Loucy (cell line): Measurements from ENCODE around the gene IWS1.

Source experiments
- H2AFZ ChIP-seq: fragments of 200-600 bp; sonication (generic); 2 replicates; pipeline ENCODE4 v1.6.0; 2016; ENCODE audit warnings: antibody characterized with exemption, mild to moderate bottlenecking, low read length, moderate library complexity
- H3F3A ChIP-seq: fragments of 200-600 bp; 2 replicates; pipeline ENCODE4 v1.6.0; 2016; ENCODE audit warnings: antibody characterized with exemption, low read depth, mild to moderate bottlenecking
- H3K27me3 ChIP-seq: fragments of 200-600 bp; sonication (generic); 2 replicates; pipeline ENCODE4 v1.6.1; 2014; ENCODE audit warnings: low read length, mild to moderate bottlenecking; ENCODE audit not compliant: insufficient read depth, poor library complexity, severe bottlenecking
- H3K36me3 ChIP-seq: fragments of 200-600 bp; sonication (generic); 2 replicates; pipeline ENCODE4 v1.6.1; 2016; ENCODE audit warnings: low read length; ENCODE audit not compliant: insufficient read depth
- H3K4me1 ChIP-seq: fragments of 200-600 bp; sonication (generic); 2 replicates; pipeline ENCODE4 v1.5.1; 2014; ENCODE audit warnings: low read length, mild to moderate bottlenecking; ENCODE audit not compliant: insufficient read depth, poor library complexity, severe bottlenecking
- H3K4me2 ChIP-seq: fragments of 200-600 bp; sonication (generic); 2 replicates; pipeline ENCODE4 v1.6.0; 2014; ENCODE audit warnings: antibody characterized with exemption, low read length, low read depth, mild to moderate bottlenecking; ENCODE audit not compliant: poor library complexity, severe bottlenecking
- H3K4me3 ChIP-seq: fragments of 200-600 bp; sonication (generic); 2 replicates; pipeline ENCODE4 v1.5.1; 2014; ENCODE audit warnings: low read length, mild to moderate bottlenecking, mixed read lengths; ENCODE audit not compliant: poor library complexity, severe bottlenecking
- H3K79me2 ChIP-seq: fragments of 200-600 bp; sonication (generic); 2 replicates; pipeline ENCODE4 v1.6.1; 2014; ENCODE audit warnings: low read length; ENCODE audit not compliant: insufficient read depth
- H3K9ac ChIP-seq: fragments of 200-600 bp; sonication (generic); 2 replicates; pipeline ENCODE4 v1.6.0; 2014; ENCODE audit warnings: mild to moderate bottlenecking, low read depth, low read length, moderate library complexity; ENCODE audit not compliant: poor library complexity, severe bottlenecking
- H3K9me2 ChIP-seq: fragments of 200-600 bp; sonication (generic); replicated peaks from 2 replicates; pipeline ENCODE4 v1.6.1; 2016; ENCODE audit warnings: low read depth, low read length, mixed read lengths
- H3K9me3 ChIP-seq: fragments of 200-600 bp; sonication (generic); 2 replicates; pipeline ENCODE4 v1.6.1; 2014; ENCODE audit warnings: mild to moderate bottlenecking, antibody characterized with exemption, low read length, low read depth; ENCODE audit not compliant: insufficient read depth
- H4K20me1 ChIP-seq: fragments of 200-600 bp; sonication (generic); 2 replicates; pipeline ENCODE4 v1.6.0; 2014; ENCODE audit warnings: antibody characterized with exemption, low read length, mild to moderate bottlenecking; ENCODE audit not compliant: insufficient read depth, poor library complexity, severe bottlenecking
- EZH2phosphoT487 ChIP-seq: fragments of 200-600 bp; IDR thresholded peaks from 2 replicates; pipeline ENCODE4 v1.6.1; 2018; ENCODE audit warnings: antibody characterized with exemption, mild to moderate bottlenecking, moderate library complexity, borderline replicate concordance
- TF ChIP-seq, protein P1 (sequence below): fragments of 200-600 bp; sonication (generic); conservative IDR thresholded peaks from 2 replicates; pipeline ENCODE4 v1.5.1; 2014; ENCODE audit warnings: mild to moderate bottlenecking, antibody characterized with exemption, low read length

IWS1 gene

DNA sequence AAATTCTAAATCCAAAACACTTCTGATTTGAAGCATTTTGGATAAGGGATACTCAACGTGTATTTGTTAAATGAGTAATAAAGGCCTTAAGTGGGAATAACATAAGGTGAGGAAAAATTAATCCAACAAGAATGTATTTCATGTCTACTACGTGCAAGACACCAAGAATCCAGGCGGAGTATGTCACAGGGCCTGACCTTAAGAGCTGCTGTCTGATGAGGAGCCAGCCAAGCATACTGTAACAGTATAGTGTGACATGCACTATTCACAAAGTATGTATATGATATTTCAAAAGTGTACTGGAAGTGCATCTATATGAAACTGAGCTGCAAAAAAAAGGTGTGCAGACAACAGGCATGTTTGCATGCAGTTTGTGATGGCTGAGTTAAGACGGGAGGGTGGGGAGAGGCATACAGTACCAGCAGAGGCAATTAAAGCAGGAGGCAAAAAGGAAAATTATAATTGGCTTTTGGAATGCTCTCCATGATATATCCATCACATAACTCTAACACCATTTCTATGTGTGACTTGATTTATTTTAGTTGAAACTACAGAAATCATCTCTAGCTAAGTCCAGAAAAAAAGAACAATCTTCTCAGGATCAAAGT, 18.2 kb downstream of the IWS1 start:
- Histone ChIP-seq H3K4me1 (peaks cover 20% of the 10 kb centered on the region), H3K27me3 (no peaks in the 10 kb centered on the region), H3F3A (no peaks in the 10 kb centered on the region), H3K9me3 (no peaks in the 10 kb centered on the region), H3K79me2 (peaks cover 67% of the 10 kb centered on the region), H3K9me2 (no peaks in the 10 kb centered on the region), H3K9ac (no peak overlapping the region), H4K20me1 (peaks cover 61% of the 10 kb centered on the region), H3K4me3 (no peak overlapping the region), H3K36me3 (peaks cover 31% of the 10 kb centered on the region), H2AFZ (no peak overlapping the region), H3K4me2 (no peak overlapping the region)
- no peak for TF ChIP-seq EZH2phosphoT487
- TF ChIP-seq, protein P1, sequence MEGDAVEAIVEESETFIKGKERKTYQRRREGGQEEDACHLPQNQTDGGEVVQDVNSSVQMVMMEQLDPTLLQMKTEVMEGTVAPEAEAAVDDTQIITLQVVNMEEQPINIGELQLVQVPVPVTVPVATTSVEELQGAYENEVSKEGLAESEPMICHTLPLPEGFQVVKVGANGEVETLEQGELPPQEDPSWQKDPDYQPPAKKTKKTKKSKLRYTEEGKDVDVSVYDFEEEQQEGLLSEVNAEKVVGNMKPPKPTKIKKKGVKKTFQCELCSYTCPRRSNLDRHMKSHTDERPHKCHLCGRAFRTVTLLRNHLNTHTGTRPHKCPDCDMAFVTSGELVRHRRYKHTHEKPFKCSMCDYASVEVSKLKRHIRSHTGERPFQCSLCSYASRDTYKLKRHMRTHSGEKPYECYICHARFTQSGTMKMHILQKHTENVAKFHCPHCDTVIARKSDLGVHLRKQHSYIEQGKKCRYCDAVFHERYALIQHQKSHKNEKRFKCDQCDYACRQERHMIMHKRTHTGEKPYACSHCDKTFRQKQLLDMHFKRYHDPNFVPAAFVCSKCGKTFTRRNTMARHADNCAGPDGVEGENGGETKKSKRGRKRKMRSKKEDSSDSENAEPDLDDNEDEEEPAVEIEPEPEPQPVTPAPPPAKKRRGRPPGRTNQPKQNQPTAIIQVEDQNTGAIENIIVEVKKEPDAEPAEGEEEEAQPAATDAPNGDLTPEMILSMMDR: no peak

DNA sequence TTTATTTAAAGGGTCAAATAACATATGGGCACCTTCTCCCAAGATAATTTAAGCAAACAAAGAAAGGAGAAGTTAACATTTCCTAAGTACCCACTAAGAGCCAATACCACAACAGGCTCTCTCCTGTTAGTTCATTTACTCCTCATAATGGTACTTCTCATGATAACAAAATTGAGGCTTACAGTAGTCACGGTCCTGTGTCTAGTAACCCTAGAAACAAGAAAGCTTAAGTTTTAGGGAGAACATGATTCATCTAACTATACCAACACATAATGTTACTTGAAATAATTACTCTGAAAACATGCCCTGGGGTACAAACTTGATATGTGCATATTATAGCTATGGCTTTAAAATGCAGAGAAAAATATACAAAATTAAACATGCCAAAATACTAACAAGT, 19.8 kb downstream of the IWS1 start:
- Histone ChIP-seq H4K20me1 (peaks cover 48% of the 10 kb centered on the region), H3K9me2 (no peaks in the 10 kb centered on the region), H3K36me3 (peaks cover 44% of the 10 kb centered on the region), H3K9ac (no peak overlapping the region), H3K27me3 (no peaks in the 10 kb centered on the region), H2AFZ (no peak overlapping the region), H3F3A (no peaks in the 10 kb centered on the region), H3K4me3 (no peak overlapping the region), H3K79me2 (peaks cover 52% of the 10 kb centered on the region), H3K4me1 (peaks cover 10% of the 10 kb centered on the region), H3K4me2 (no peak overlapping the region), H3K9me3 (no peaks in the 10 kb centered on the region)
- TF ChIP-seq, protein P1: no peak
- TF ChIP-seq EZH2phosphoT487: no peak

DNA sequence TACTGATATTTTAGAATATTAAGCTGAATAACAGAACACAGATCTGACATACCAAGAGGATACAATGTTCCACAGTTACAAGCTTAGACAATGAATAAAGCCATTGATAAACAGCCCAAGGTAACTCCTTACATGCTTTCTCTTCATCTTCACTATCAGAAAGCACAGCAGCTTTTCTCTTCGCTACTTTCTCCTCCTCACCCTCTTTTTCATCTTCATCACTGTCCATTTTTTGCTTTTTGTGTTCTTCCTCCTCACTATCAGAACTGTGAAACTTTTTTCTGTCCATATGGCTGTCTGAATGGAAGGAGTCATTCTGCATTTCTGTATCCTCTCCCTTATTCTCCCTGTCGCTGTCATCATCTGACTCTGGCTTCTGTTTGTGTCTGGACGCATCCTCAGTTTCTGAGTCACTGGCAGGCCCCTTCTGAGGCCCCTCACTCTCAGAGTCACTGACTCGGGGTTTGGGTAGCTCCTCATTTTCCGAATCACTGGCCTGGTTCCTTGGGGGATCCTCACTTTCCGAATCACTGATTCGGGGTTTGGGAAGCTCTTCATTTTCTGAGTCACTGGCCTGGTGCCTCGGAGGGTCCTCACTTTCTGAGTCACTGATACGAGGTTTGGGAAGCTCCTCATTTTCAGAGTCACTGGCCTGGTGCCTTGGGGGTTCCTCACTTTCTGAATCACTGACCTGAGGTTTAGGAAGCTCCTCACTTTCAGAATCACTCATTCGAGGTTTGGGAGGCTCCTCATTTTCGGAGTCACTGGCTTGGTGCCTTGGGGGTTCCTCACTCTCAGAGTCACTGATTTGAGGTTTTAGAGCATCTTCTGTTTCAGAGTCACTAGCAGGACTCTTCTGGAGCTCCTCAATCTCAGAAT, 21.5 kb downstream of the IWS1 start:
- Histone ChIP-seq H3K4me1 (peaks cover 10% of the 10 kb centered on the region), H3K36me3 (peaks cover 60% of the 10 kb centered on the region), H3K9me2 (no peaks in the 10 kb centered on the region), H3K9me3 (no peaks in the 10 kb centered on the region), H3K4me3 (no peak overlapping the region), H2AFZ (no peak overlapping the region), H3K4me2 (no peak overlapping the region), H3F3A (no peaks in the 10 kb centered on the region), H3K9ac (no peak overlapping the region), H3K27me3 (no peaks in the 10 kb centered on the region), H4K20me1 (peaks cover 38% of the 10 kb centered on the region), H3K79me2 (peaks cover 35% of the 10 kb centered on the region)
- TF ChIP-seq, protein P1: no peak
- TF ChIP-seq EZH2phosphoT487: no peak
